Upper lobe of left lung (tissue), 4 donors: ENCODE results near the gene GTF2A1L.

Experiments used
- POLR2A ChIP-seq, 4 donors: fragments of 450-650 bp; IDR thresholded peaks; one replicate each; pipeline ENCODE4 v1.5.1; 2016 to 2017; ENCODE audit warnings: antibody characterized with exemption in 4 of 4, mild to moderate bottlenecking in 2 of 4
- POLR2AphosphoS5 ChIP-seq, 2 donors: sonication (generic); formaldehyde crosslinking; IDR thresholded peaks; one replicate each; pipeline ENCODE4 v1.5.1; 2017; ENCODE audit warnings: antibody characterized with exemption in 2 of 2
- TF ChIP-seq, protein P1 (sequence below), 6 experiments: fragments of 450-650 bp in 4 of 6; fragments of 200-600 bp in 2 of 6; sonication (generic) in 2 of 6; IDR thresholded peaks; one replicate each; pipeline ENCODE4 v1.5.1; 2016 to 2019; ENCODE audit warnings: antibody characterized with exemption in 6 of 6

DNA sequence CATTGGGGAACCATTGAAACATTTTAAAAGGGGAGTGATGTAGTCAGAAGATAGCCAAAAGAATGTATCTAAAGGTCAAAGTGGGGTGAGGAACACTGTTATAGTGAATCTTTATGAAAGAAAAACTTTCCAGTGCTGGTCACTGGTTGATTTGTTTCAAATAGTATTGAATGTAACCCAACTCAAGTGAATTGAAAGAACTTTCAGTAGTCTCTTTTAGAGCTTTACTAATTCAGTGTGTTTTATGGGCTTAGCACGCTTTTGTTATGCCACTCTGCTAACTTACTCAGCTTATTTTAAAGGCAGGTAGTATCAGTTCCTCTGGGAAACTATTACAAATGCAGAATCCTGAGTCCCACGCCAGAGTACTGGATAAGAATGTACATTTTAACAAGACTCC, 57.3 kb downstream of the GTF2A1L start:
- TF ChIP-seq, protein P1, sequence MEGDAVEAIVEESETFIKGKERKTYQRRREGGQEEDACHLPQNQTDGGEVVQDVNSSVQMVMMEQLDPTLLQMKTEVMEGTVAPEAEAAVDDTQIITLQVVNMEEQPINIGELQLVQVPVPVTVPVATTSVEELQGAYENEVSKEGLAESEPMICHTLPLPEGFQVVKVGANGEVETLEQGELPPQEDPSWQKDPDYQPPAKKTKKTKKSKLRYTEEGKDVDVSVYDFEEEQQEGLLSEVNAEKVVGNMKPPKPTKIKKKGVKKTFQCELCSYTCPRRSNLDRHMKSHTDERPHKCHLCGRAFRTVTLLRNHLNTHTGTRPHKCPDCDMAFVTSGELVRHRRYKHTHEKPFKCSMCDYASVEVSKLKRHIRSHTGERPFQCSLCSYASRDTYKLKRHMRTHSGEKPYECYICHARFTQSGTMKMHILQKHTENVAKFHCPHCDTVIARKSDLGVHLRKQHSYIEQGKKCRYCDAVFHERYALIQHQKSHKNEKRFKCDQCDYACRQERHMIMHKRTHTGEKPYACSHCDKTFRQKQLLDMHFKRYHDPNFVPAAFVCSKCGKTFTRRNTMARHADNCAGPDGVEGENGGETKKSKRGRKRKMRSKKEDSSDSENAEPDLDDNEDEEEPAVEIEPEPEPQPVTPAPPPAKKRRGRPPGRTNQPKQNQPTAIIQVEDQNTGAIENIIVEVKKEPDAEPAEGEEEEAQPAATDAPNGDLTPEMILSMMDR (IDR thresholded peaks at IDR 0.05): no peak
- no peak for TF ChIP-seq POLR2A (IDR thresholded peaks at IDR 0.05)
- TF ChIP-seq POLR2AphosphoS5 (IDR thresholded peaks at IDR 0.05): no peak
